IPS-NIHi7 (cell line): Measurements from ENCODE around the gene METTL27.
A peak's percentile ranks its signal among the peaks of the same experiment; 100 is the strongest.
"Not testable (repeated sequence)": the region's sequence is repeated elsewhere in the genome, so short reads cannot be mapped to it uniquely, and the experiment has no call there.

Source experiments
- DNase-seq: peaks from one replicate; pipeline ENCODE4 v3.0.0; 2012; ENCODE audit warnings: mixed read lengths; ENCODE audit errors: extremely low spot score

Gene METTL27

GRCh38 chr7:73821597-73822285 lies 20.6 kb downstream of the METTL27 start:
- DNase-seq, result not testable (repeated sequence)

GRCh38 chr7:73820013-73820412 lies 22.3 kb downstream of the METTL27 start:
- no peak for DNase-seq

- DNase-seq, result no peak
Observed at GRCh38 chr7:73817121-73817520, 25.2 kb downstream of the METTL27 start.

GRCh38 chr7:73815436-73815835 lies 26.9 kb downstream of the METTL27 start:
- DNase-seq, result no peak

- no peak for DNase-seq
Observed at GRCh38 chr7:73812996-73813395, 29.3 kb downstream of the METTL27 start.

GRCh38 chr7:73811760-73812168 lies 30.6 kb downstream of the METTL27 start:
- peak; percentile 88 for DNase-seq

GRCh38 chr7:73810998-73811360 lies 31.3 kb downstream of the METTL27 start:
- DNase-seq, result no peak

- no peak for DNase-seq
Observed at GRCh38 chr7:73809467-73809951, 32.8 kb downstream of the METTL27 start.

- no peak for DNase-seq
Observed at GRCh38 chr7:73802459-73802858, 39.9 kb downstream of the METTL27 start.

- no peak for DNase-seq
Observed at GRCh38 chr7:73801577-73801976, 40.7 kb downstream of the METTL27 start.

GRCh38 chr7:73799282-73800141 lies 42.8 kb downstream of the METTL27 start:
- no peak for DNase-seq

GRCh38 chr7:73797176-73797575 lies 45.1 kb downstream of the METTL27 start:
- not testable (repeated sequence) for DNase-seq

GRCh38 chr7:73796656-73797055 lies 45.7 kb downstream of the METTL27 start:
- not testable (repeated sequence) for DNase-seq

- DNase-seq, result not testable (repeated sequence)
Observed at GRCh38 chr7:73795188-73795587, 47.1 kb downstream of the METTL27 start.

- DNase-seq, result not testable (repeated sequence)
Observed at GRCh38 chr7:73791170-73791690, 51.1 kb downstream of the METTL27 start.

- no peak for DNase-seq
Observed at GRCh38 chr7:73789051-73789450, 53.3 kb downstream of the METTL27 start.

GRCh38 chr7:73787786-73788048 lies 54.6 kb downstream of the METTL27 start:
- not testable (repeated sequence) for DNase-seq

- DNase-seq, result no peak
Observed at GRCh38 chr7:73786588-73786987, 55.7 kb downstream of the METTL27 start.
